Right atrium auricular region (tissue), 2 donors: ENCODE results near the gene DNAJC5G. TPM values are rescaled to one million over a fixed set of nuclear protein-coding genes. Genes with fewer than 3 reads are reported as not detected.

Source experiments
- DNase-seq: peaks from one replicate; pipeline ENCODE4 v3.0.0-alpha.2; 2019; ENCODE audit warnings: low spot score
- H3K27ac ChIP-seq, 2 donors: fragments of 200-600 bp; sonication (generic); 1 replicate in 1 of 2; 2 replicates in 1 of 2; pipeline ENCODE4 v1.5.1; 2016 to 2019
- H3K27me3 ChIP-seq, 2 donors: fragments of 200-600 bp; sonication (generic); one replicate each; pipeline versions ENCODE4 v1.5.1 to v1.6.0; 2017 to 2019
- H3K36me3 ChIP-seq: fragments of 200-600 bp; sonication (generic); one replicate; pipeline ENCODE4 v1.5.1; 2016
- H3K4me1 ChIP-seq, 2 donors: fragments of 200-600 bp; sonication (generic); one replicate each; pipeline versions ENCODE4 v1.5.1 to v1.6.0; 2017 to 2019
- H3K4me3 ChIP-seq, 2 donors: fragments of 200-600 bp; sonication (generic); 1 replicate in 1 of 2; 2 replicates in 1 of 2; pipeline ENCODE4 v1.5.1; 2017 to 2019; ENCODE audit warnings: mild to moderate bottlenecking in 1 of 2, moderate library complexity in 1 of 2
- H3K9me3 ChIP-seq, 2 donors: fragments of 200-600 bp; sonication (generic); one replicate each; pipeline ENCODE4 v1.5.1; 2019
- CTCF ChIP-seq, 2 donors: fragments of 200-600 bp; sonication (generic); IDR thresholded peaks; one replicate each; pipeline ENCODE4 v1.5.1; 2019; ENCODE audit warnings: antibody characterized with exemption in 2 of 2
- total RNA-seq, 2 donors: library from RNA; depleted of rRNA; stranded (reverse); fragments of >200 nt; gene quantifications; one replicate each; pipeline ENCODE4 v1.1.0, GENCODE V29; 2016

DNAJC5G gene
- total RNA-seq, 2 donors from 2014 or later = 0.59 to 0.94 TPM

- H3K27me3 ChIP-seq = peaks cover 0 to 15% of the 10 kb centered on the region in 2 donors
- H3K4me3 ChIP-seq = no peak overlapping the region
- H3K4me1 ChIP-seq = peaks cover 0 to 33% of the 10 kb centered on the region in 2 donors
- H3K27ac ChIP-seq = no peak overlapping the region
- no peak for TF ChIP-seq CTCF (IDR thresholded peaks at IDR 0.05)
- DNase-seq = no peak
- H3K9me3 ChIP-seq = no peaks in the 10 kb centered on the region
- H3K36me3 ChIP-seq = peaks cover 41% of the 10 kb centered on the region
These were observed 29.4 kb downstream of the DNAJC5G start for GRCh38 chr2:27304488-27305240.

DNA sequence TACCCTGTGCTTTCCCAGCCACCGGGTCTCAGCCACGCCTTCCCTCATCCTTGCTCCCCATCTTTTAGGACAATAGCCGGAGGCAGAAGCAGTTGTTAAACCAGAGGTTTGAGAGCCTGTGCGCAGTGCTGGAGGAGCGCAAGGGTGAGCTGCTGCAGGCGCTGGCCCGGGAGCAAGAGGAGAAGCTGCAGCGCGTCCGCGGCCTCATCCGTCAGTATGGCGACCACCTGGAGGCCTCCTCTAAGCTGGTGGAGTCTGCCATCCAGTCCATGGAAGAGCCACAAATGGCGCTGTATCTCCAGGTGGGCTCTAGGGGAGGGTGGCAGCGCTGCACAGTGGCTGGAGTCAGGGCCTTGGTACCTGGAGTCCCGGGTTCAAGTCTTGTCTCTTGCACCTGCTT lies 30.3 kb downstream of the DNAJC5G start:
- TF ChIP-seq CTCF (IDR thresholded peaks at IDR 0.05) = no peak
- H3K27me3 ChIP-seq = peaks cover 0 to 15% of the 10 kb centered on the region in 2 donors
- peaks cover 0 to 33% of the 10 kb centered on the region in 2 donors for H3K4me1 ChIP-seq
- no peaks in the 10 kb centered on the region for H3K9me3 ChIP-seq
- peaks cover 32% of the 10 kb centered on the region for H3K36me3 ChIP-seq
- no peak overlapping the region for H3K27ac ChIP-seq
- DNase-seq = no peak
- H3K4me3 ChIP-seq = no peak overlapping the region

- TF ChIP-seq CTCF (IDR thresholded peaks at IDR 0.05) = no peak
- no peak overlapping the region for H3K4me3 ChIP-seq
- H3K27ac ChIP-seq = no peak overlapping the region
- H3K9me3 ChIP-seq = no peaks in the 10 kb centered on the region
- peaks cover 0 to 33% of the 10 kb centered on the region in 2 donors for H3K4me1 ChIP-seq
- H3K27me3 ChIP-seq = peaks cover 0 to 15% of the 10 kb centered on the region in 2 donors
- peaks cover 27% of the 10 kb centered on the region for H3K36me3 ChIP-seq
- no peak for DNase-seq
These were observed 30.9 kb downstream of the DNAJC5G start for GRCh38 chr2:27306136-27306535.

DNA sequence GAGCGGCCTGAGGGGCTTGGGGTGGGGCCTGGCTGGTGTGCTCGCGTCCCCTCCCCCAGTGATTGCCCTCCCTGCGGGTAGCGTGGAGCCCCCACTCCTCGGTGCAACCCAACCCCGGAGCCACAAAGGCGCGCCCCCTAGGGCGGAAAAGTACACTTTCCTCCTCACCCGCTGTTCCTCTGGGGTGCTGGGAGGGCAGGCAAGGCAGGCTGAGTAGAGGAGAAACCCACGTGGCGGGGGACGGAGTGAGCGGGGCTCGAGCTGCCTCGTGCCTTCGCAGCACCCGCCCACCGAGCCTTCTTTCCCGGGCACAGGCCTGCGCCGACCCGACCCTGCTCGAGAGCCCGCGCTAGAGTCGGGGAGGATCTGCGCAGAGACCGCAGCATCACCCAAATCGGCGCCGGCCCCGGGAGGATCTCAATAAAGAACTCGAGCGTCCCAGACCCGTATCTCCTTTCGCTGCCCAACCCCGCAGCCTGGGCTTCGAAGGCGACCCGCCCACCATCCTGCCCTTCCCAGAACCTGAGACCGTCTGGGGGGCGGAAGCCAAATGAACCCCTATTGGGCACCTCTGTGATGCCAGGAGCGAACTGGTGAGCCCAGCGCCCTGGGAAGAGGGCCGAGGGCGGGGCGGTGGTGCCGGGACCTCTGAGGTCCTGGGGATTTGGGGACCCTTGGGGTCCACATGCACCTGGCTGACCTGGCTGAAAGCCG lies 31.5 kb downstream of the DNAJC5G start:
- H3K36me3 ChIP-seq = peaks cover 21% of the 10 kb centered on the region
- no peak overlapping the region for H3K4me3 ChIP-seq
- peaks cover 0 to 15% of the 10 kb centered on the region in 2 donors for H3K27me3 ChIP-seq
- TF ChIP-seq CTCF (IDR thresholded peaks at IDR 0.05) = no peak
- no peak overlapping the region for H3K27ac ChIP-seq
- no peaks in the 10 kb centered on the region for H3K9me3 ChIP-seq
- peaks cover 0 to 33% of the 10 kb centered on the region in 2 donors for H3K4me1 ChIP-seq
- no peak for DNase-seq

- Histone ChIP-seq H3K27ac (no peak overlapping the region), H3K9me3 (no peaks in the 10 kb centered on the region), H3K4me3 (no peak overlapping the region), H3K27me3 (peaks cover 0 to 15% of the 10 kb centered on the region in 2 donors), H3K36me3 (peaks cover 17% of the 10 kb centered on the region), H3K4me1 (peaks cover 0 to 33% of the 10 kb centered on the region in 2 donors)
- no peak for TF ChIP-seq CTCF (IDR thresholded peaks at IDR 0.05)
- DNase-seq = no peak
These were observed 32.0 kb downstream of the DNAJC5G start for GRCh38 chr2:27307287-27307544.
